Thyroid gland (tissue), 4 donors: ENCODE results near the gene SCIN.

Source experiments
- CTCF ChIP-seq, 6 experiments: fragments of 200-600 bp in 3 of 6; fragments of 450-650 bp in 3 of 6; sonication (generic) in 3 of 6; IDR thresholded peaks; one replicate each; pipeline ENCODE4 v1.5.1; 2016 to 2019; ENCODE audit warnings: antibody characterized with exemption in 6 of 6, mild to moderate bottlenecking in 2 of 6, inconsistent platforms in 1 of 6, moderate library complexity in 1 of 6
- POLR2A ChIP-seq, 2 donors: fragments of 450-650 bp; IDR thresholded peaks; one replicate each; pipeline ENCODE4 v1.6.1; 2017; ENCODE audit warnings: antibody characterized with exemption in 2 of 2, mild to moderate bottlenecking in 2 of 2, moderate library complexity in 1 of 2

GRCh38 chr7:12686234-12686890 lies 115.8 kb downstream of the SCIN start:
- peak; percentile 38 to 99 (median 94) for TF ChIP-seq CTCF (IDR thresholded peaks at IDR 0.05)
- TF ChIP-seq POLR2A (IDR thresholded peaks at IDR 0.05): peak in 1 of 2 donors; percentile 46
